Osteocyte (in vitro differentiated cells): Measurements from ENCODE around the gene WDR86. TPM values are rescaled to one million over a fixed set of nuclear protein-coding genes. Genes with fewer than 3 reads are reported as not detected.
A peak's percentile ranks its signal among the peaks of the same experiment; 100 is the strongest.

ENCODE experiments used
- DNase-seq: peaks from one replicate; pipeline ENCODE4 v3.0.0; 2021; ENCODE audit warnings: mixed read lengths; ENCODE audit not compliant: unreplicated experiment; ENCODE audit errors: extremely low spot score
- H3K27ac Mint-ChIP-seq: one replicate; pipeline ENCODE4 v1.8.0; 2021; ENCODE audit warnings: mild to moderate bottlenecking, mixed read lengths; ENCODE audit not compliant: unreplicated experiment
- H3K27me3 Mint-ChIP-seq: one replicate; pipeline ENCODE4 v1.8.0; 2021; ENCODE audit warnings: mixed read lengths; ENCODE audit not compliant: unreplicated experiment
- H3K36me3 Mint-ChIP-seq: one replicate; pipeline ENCODE4 v1.8.0; 2021; ENCODE audit warnings: mixed read lengths; ENCODE audit not compliant: unreplicated experiment
- H3K4me1 Mint-ChIP-seq: one replicate; pipeline ENCODE4 v1.8.0; 2021; ENCODE audit warnings: mixed read lengths; ENCODE audit not compliant: unreplicated experiment
- H3K4me3 Mint-ChIP-seq: one replicate; pipeline ENCODE4 v1.8.0; 2021; ENCODE audit warnings: mild to moderate bottlenecking, moderate library complexity, mixed read lengths; ENCODE audit not compliant: unreplicated experiment
- H3K9me3 Mint-ChIP-seq: one replicate; pipeline ENCODE4 v1.8.0; 2021; ENCODE audit warnings: mixed read lengths; ENCODE audit not compliant: unreplicated experiment
- CTCF ChIP-seq: fragments of 200-600 bp; sonication (generic); IDR thresholded peaks from 2 replicates; pipeline ENCODE4 v1.5.0; 2021; ENCODE audit warnings: antibody characterized with exemption, mild to moderate bottlenecking, moderate library complexity
- long read RNA-seq: library from polyadenylated mRNA; unstranded; transcript quantifications from one replicate; pipeline ENCODE4 v2.0.0, GENCODE V29; 2021
- total RNA-seq: library from RNA; stranded (reverse); gene quantifications from 2 replicates; pipeline ENCODE4 v1.2.1, GENCODE V29; 2021

WDR86 gene
- 0.39 TPM in 1 of 2 replicates, not detected in the other for total RNA-seq
- long read RNA-seq = 0 reads

- H3K27ac Mint-ChIP-seq = no peak within 1 kb of the TSS
- H3K4me1 Mint-ChIP-seq = peaks cover 11% of the 10 kb centered on the region
- peak within 1 kb of the TSS; percentile 63 for H3K4me3 Mint-ChIP-seq
- DNase-seq = no peak
- no peaks in the 10 kb centered on the region for H3K9me3 Mint-ChIP-seq
- H3K36me3 Mint-ChIP-seq = no peaks in the 10 kb centered on the region
- H3K27me3 Mint-ChIP-seq = peaks cover 62% of the 10 kb centered on the region
- no peak for TF ChIP-seq CTCF
Measured at GRCh38 chr7:151409667-151410404, at the start of gene WDR86. Gene WDR86 (minus strand): TSS chr7:151410038. CDS start chr7:151409589, 449 bp downstream.

- no peak for DNase-seq
- Mint-ChIP-seq H3K27ac (no peak overlapping the region), H3K4me1 (peaks cover 28% of the 10 kb centered on the region), H3K9me3 (peaks cover 4% of the 10 kb centered on the region), H3K27me3 (no peaks in the 10 kb centered on the region), H3K36me3 (no peaks in the 10 kb centered on the region), H3K4me3 (no peak overlapping the region)
- TF ChIP-seq CTCF = no peak
Measured at GRCh38 chr7:151457534-151457933, 47.7 kb upstream of the WDR86 start.

GRCh38 chr7:151456782-151457181 lies 46.9 kb upstream of the WDR86 start:
- Mint-ChIP-seq H3K27ac (no peak overlapping the region), H3K4me3 (no peak overlapping the region), H3K36me3 (no peaks in the 10 kb centered on the region), H3K4me1 (peaks cover 28% of the 10 kb centered on the region), H3K27me3 (no peaks in the 10 kb centered on the region), H3K9me3 (no peaks in the 10 kb centered on the region)
- DNase-seq = no peak
- TF ChIP-seq CTCF = no peak

- no peak for DNase-seq
- no peak for TF ChIP-seq CTCF
- H3K36me3 Mint-ChIP-seq = no peaks in the 10 kb centered on the region
- H3K4me3 Mint-ChIP-seq = no peak overlapping the region
- no peak overlapping the region for H3K27ac Mint-ChIP-seq
- peaks cover 27% of the 10 kb centered on the region for H3K4me1 Mint-ChIP-seq
- no peaks in the 10 kb centered on the region for H3K27me3 Mint-ChIP-seq
- H3K9me3 Mint-ChIP-seq = no peaks in the 10 kb centered on the region
Measured at GRCh38 chr7:151456276-151456675, 46.4 kb upstream of the WDR86 start.

GRCh38 chr7:151455690-151456089 lies 45.9 kb upstream of the WDR86 start:
- Mint-ChIP-seq H3K4me1 (peaks cover 21% of the 10 kb centered on the region), H3K9me3 (no peaks in the 10 kb centered on the region), H3K36me3 (no peaks in the 10 kb centered on the region), H3K27ac (no peak overlapping the region), H3K4me3 (no peak overlapping the region), H3K27me3 (peaks cover 2% of the 10 kb centered on the region)
- no peak for DNase-seq
- TF ChIP-seq CTCF = no peak
